ENCODE measurements around the gene CYP2A6.
"Not testable (repeated sequence)": the region's sequence is repeated elsewhere in the genome, so short reads cannot be mapped to it uniquely, and the experiment has no call there.

The CYP2A6 gene

DNA sequence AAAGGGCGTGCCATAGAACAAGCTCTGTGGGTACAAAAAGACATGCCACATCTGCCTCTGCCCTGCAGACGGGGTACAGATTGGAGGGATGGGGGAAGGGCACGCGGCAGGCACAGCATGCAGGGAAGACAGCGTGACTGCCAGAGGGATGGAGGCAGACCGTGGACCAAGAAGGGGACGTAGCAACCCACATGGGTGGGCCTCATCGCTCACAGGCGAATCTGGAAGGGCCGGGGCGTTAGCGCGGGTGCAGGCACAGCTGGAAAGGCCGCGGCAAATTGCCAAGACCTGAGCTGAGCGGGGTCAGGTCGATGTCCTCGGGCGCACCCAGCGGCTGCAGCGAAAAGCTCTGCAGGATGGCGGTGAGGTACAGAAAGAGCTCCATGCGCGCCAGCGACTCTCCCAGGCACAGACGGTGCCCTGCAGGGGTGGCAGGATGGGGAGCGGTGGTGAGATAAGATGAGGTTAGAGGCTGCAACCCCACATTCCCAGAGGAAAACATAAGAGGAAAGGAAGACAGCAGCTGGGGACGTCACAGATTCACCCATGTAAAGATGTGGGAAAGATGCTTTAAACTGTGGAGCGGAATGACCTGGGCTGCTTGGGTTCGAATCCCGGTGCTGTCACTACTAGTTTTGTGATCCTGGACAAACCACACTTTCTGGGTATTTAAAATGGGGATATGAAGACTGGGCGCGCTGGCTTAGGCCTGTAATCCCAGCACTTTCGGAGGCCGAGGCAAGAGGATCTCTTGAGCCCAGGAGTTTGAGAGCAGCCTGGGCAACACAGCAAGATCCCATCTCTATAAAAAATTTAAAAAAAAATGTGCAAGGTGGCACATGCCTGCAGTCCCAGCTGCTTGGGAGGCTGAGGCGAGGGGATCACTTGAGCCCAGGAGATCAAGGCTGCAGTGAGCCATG, 31.5 kb downstream of the CYP2A6 start:
- not testable (repeated sequence) for DNase-seq (ENCODE audit: low read depth in 2 of 2)

DNA sequence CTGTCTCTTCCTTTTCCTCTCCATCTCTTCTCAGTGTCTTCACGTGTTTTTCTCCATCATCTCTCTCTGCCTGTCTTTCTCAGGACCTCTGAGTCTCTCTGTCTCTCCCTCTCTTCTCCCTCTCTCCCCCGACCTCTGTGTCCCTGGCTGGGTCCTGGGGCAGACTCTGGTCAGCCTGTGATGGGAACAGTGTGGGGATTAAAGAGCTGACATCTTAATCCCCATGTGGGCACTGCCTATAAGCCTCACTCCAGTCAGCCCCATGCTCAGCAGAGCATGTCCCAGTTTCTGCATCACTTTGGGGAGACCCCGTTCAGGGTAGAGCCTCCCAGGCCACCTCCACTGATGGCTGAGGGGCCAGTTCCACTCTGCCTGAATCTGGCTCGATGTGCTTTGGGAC, 35.0 kb downstream of the CYP2A6 start:
- DNase-seq (ENCODE audit: low read depth in 2 of 2) = no peak

DNA sequence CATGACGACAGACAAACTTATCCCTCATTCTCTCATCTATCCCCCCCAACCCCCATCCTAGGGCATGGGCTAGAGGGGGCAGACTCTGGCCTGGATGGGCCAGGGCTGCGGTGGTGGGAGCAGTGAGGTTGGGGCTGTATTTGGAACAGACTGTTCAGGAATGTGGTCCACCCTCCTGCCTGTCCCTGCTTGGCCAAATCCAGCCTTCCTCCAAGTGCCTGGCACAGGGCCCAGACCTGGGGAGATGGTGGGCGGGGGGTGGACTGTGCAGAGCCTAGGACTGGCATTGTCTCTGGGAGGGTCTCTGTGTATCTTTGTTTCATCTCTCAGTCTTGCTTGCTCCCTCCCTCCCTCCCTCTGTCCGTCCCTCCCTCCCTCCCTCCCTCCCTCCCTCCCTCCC, 37.1 kb downstream of the CYP2A6 start:
- DNase-seq (ENCODE audit: low read depth in 2 of 2) = no peak

DNA sequence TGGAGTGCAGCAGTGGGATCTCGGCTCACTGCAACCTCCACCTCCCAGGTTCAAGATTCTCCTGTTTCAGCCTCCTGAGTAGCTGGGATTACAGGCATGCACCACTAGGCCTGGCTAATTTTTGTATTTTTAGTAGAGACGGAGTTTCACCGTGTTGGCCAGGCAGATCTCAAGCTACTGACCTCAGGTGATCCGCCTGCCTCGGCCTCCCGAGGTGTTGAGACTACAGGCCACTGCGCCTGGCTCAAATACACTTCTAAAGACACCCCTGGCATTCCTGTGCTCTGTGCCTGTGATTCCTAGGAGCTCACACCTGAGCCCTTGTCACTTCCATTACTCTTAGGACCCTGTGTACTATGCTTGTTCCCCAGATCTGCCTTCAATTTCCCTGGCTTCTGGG, 37.7 kb downstream of the CYP2A6 start:
- not testable (repeated sequence) for DNase-seq (ENCODE audit: low read depth in 2 of 2)

DNA sequence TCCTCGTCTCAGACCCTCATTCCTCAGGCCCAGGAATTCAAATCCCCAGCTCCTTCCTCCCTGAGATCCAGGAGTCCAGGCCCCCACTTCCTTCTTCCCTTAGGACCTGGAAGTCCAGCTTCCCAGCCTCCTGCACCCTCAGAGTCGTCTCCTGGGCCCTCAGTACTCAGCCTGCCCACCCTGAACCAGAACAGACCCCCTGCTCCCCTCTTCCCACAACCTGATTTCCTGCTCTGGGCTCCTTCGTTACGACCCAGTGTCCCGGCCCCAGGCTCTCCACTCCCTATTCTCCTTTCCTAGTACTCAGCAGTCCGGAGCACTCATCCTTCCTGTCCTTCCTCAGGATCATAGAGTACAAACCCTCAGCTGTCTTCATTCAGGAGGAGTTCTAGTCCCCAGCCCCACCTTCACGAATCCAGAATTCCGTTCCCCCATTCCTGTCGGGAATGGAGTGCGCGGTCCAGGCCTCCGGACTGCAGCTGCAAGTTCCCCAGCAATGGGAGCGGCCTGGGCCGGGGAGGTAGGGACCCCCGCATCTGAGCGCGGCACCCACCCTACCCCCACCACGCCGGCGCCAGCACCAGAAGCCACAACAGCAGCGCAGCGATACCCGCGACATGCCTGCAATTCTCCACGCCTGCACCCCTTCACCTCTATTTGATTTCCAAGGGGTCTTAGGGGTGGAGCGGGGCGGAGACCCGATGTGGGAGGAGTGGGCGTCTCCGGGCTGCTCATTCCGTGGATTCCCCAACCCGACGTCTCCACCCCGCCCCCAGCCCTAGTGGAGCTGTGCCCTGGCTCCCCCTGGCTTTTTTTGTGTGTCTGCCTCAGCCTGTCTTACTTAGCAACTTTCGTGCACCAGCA, 38.5 kb downstream of the CYP2A6 start:
- DNase-seq (ENCODE audit: low read depth in 2 of 2) = no peak

DNA sequence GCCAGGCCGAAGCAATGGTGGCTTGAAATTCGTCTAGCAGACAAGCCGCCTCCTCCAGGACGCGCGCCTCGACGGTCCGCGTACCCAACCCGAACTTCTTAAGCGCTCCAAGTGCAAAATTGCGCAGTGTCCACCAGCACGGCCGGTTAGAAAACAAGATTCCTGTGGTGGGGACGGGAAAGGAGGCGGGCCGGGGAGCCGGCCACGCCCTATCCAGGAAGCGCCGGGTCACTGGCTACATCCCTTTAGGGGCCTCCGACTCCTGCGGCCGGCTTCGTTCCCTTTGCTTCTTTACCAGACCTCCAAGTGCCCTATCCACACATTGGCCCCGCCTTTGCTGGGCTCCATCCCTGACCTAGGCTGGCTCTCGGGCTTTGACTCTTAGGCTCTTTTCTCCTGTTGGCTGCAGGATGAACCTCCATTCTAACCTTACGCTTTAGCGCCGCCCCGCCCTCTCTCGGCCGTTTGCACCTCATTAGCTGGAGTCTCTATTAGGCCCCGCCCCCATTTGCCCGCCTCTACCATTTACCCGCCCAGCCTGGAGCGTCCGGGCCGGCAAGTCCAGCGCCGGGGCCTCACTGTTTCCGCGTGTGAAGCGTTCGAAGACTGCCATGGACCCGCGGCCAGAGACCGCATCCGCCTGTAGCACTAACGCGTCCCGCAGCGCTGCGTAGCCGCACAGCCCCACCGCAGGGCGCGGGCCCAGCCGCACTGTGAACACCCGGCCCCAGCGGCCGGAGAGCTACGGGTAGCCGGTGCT, 39.4 kb downstream of the CYP2A6 start:
- DNase-seq (ENCODE audit: low read depth in 2 of 2) = peak in 1 of 2 experiments; percentile 20

DNA sequence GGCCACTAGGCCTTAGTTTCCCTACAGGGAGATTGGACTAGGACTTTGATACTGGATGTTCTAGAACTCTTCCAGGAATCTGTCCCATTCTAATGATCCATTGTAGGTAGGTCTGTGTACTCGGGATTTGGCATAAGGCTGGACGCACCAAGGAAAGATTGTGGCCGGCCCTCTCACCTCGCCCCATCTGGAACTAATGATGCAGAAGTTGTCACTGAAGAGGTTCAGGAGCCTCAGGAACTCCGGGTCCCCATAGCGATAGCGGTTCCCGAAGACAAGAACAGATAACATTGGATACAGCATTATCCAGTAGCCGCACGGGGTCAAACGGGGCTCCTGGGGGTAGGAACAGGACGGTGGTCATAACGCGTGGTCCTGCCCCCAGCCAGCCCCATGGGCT, 40.1 kb downstream of the CYP2A6 start:
- DNase-seq (ENCODE audit: low read depth in 2 of 2) = no peak

DNA sequence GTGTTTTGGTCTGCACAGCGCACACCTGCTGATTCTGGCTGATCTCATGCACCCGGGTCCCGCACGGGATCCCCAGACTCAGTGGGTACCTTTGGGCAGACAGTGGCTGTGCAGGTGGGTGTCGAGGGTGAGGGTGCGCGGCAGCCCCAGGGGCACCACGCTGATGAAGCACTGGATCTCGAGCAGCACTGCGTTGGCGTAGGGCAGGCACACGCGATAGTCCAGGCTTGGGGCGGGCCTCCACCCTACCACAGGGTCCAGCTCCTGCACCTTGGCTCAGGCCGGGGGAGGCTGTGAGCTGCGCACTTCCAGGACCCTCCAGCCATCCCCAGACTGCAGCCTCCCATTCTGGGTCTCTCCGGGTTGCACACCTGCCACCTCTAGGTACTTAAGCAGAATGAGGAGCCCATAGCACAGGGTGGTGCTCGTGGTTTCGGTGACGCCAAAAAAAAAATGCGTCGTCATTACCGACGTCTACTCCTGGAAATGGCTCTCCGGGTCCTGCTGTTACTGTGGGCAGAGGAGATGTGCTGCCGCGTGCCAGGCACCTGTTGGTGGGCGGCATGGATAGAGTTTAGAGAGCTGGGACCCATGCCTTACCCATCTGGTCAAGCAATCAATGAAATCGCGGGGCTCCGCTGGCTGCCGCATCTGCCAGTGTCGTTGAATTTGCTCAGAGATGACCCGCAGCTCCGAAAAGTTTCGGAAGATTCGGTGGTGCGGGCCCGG, 40.7 kb downstream of the CYP2A6 start:
- no peak for DNase-seq (ENCODE audit: low read depth in 2 of 2)

DNA sequence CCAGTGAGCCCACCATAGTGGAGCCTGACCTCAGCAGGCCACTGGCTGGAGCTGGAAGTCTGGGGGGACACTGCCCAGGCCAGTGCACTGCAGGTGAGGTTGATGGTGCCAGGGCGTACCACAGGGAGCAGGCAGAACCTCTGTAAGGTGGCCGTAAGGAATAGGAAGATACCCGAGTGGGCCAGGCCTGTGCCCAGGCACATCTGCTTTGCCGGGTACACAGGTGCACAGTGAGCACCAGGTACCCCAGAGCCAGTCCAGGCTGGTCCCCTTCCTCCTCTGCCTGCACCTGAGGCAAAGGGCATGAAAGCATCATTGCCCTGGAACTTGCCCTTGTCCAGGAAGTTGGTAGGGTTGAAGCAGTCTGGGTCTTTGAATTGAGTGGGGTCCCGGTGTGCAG, 41.8 kb downstream of the CYP2A6 start:
- no peak for DNase-seq (ENCODE audit: low read depth in 2 of 2)

DNA sequence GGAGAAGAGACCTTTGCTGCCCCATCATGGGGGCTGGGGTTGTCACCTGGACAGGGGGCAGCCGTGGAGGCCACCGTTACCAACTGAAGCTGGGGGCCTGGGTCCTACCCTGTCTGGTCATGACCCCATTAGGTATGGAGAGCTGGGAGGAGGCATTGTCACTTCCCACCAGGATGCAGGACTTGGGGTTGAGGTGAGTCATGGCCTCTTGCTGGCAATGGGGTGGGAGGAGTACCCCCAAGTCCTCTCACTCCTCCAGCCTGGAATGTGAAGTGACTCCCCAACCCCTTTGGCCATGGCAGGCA, 42.3 kb downstream of the CYP2A6 start:
- DNase-seq (ENCODE audit: low read depth in 2 of 2) = no peak

DNA sequence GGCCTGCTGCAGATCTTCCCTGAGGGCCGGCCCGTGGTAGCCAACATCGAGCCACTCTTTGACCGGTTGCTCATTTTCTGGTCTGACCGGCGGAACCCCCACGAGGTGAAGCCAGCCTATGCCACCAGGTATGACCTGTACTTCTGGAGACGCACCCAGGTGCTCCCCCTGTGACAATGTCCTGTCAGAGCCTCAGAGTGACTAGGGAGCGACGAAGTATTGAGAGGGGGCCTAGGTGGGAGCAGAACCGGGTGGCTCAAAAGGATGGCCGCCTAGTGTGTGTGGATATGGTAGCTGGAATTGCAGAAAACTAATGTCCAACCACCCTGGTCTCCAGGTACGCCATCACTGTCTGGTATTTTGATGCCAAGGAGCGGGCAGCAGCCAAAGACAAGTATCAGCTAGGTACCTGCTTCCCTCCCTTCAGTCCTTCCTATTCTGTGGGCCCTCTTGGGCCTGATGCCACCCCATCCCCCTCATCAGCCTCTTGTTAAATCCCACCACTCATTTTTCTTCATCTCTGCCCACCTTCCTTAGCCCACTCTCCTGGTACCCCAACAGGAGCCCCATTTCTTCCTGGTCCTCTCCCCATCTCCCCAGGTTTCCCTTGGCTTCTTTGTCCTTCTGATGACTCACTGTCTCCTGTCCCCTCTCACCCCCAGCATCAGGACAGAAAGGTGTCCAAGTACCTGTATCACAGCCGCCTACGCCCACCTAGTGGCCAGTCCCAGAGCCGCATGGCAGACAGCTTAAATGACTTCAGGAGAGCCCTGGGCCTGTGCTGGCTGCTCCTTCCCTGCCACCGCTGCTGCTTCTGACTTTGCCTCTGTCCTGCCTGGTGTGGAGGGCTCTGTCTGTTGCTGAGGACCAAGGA, 42.9 kb downstream of the CYP2A6 start:
- DNase-seq (ENCODE audit: low read depth in 2 of 2) = no peak

DNA sequence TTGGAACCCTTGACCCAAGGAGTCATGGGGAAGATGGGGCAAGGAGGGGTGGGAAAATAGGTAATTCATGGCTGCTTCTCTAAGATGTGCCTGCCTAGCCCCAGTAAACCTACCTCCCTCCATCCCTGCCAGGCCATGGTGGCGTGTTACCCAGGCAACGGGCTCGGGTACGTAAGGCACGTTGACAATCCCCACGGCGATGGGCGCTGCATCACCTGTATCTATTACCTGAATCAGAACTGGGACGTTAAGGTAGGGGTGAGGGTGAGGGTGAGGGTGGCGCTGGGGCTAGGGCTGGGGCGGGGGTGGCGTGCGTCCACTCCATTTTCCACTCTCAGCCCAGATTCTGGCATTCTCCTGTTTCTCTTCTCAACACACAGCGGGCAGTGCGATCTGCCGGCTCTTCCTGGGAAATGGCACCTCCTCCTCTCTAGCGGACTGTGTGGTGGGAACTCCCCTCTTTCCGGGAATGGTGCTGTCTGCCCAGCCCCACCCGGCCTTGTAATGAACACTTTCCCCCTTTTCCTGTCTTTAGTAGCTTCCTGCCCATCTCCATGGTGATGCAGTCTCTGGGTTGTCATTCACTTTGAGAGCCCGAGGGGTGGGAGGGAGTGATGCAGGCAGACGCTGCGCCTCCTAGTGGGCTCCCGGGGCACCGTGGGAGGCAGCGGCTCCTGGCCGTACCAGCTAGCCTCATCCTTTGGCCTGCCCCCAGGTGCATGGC, 43.7 kb downstream of the CYP2A6 start:
- DNase-seq (ENCODE audit: low read depth in 2 of 2) = peak; percentile 91 to 92

DNA sequence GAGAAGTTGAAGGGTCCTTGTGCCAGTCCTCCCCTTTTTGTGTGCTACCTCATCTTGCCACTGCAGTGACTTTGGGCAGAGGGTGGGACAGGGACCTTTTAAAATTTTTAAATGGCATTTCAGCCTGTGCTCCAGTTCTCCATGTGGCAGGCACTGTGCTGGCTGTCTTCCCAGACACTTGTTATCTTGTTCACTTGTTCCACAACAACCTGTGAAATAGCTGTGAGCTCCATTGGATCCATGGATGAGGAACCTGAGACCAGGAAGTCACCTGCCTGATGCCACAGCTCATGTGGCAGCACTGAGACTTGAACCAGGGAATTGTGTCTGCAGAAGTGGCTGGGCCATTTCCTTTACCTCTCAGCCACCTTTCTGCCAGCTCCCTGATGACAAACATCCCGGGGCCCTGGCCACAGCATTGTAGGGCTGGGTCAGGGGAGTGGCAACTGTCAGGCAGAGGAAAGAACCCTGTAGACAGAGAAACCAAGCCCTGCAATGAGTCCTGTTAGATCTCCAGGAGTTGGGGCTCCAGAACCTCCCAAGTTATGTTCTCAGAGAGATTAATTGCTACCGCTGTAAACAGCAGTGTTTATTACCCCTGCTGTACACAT, 44.9 kb downstream of the CYP2A6 start:
- no peak for DNase-seq (ENCODE audit: low read depth in 2 of 2)

DNA sequence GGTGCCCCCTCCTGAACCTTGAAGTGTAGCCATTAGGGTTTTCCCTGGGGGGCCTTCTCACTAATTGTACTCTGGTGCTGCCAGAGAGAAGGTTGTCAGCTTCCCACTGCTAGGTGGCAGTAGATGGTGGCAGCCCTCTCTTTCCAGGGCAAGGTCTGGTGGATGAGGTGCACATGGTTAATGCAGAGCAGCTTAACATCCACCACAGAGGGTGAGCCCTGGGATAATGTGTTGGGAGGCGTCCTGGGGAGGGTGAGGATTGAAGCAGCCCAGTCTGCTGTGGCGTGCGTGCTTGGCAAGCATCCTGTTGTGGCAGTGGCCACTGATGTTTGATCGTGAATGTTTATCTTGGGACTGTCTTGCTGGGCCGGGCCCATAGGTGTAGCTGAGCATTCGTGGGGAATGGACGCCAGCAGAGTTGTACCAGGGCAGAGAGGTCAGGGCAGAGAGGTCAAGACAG, 45.4 kb downstream of the CYP2A6 start:
- DNase-seq (ENCODE audit: low read depth in 2 of 2) = no peak

DNA sequence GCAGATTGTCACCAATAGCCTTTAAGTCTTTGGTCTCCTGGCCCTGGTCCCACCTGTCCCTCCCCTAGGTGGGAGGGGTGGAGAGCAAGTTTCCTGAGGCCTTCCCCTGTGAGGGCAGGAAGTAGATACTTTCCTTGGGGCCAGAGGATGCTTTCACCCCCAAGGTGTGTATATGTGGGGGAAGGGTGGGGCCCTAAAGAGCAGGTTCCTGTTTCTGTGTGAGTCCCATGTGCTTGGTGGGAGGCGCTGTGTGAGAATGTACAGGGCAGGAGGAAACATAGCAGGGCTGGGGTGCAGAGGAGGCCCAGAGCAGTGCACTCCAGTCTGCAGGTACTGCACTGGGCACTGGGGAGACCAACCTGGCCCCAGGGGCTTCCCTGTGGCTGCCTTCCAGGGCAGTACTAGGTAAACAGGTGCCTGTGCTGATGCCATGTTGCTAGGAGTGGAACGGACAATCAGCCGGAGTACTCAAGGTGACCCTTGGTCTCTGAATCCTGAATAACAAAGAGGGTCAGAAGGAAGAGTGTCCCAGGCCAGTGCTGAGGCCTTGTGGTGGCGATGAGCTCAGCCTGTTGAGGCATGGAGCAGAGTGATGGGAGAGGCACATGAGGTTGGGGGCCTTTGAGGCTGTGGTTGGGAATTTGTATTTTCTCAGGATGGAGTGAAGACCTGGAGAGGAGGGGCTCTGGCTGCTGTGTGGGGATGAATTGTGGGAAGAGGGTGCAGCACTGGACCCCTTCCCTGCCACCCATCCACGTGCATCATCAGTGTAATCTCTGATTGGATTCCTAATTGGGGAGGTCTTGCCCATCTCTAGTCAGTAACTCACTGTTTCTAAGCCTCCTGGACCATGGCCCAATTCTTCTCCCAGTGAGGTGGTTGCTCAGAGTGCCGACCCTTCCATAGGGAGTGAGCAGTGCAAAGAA, 46.1 kb downstream of the CYP2A6 start:
- DNase-seq (ENCODE audit: low read depth in 2 of 2) = no peak

DNA sequence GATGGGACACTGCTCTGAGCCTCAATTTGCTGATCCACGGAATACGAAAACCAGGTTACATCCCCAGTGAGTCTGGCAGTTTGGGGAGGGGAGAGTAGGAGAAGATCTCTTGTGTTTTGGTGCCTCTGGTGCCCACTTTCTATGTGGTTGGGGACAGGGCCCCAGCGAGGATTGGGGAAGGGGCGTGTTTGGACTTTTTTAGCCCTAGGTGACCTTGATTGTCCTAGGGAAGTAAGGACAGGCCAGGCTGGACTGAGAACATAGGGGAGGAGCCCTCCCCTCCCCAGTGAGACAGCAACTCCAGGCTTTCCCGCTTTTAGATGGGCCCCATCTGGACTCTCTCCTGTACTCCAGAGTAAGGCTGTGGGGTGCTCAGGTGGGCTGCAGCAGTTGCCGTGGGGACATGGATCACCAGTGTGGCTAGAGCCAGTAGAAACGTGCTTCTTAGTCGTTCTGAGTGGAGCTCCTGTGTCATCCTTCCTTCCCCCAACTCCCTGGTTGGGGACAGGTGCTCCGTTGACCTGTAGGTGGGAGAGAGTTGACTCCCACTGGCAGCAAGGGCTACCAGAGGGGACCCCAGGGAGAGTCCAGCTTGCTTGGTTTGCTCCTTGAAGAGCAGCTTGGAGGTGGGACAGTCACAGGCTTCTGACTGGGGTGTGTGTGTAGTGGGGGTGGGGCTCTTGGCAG, 46.9 kb downstream of the CYP2A6 start:
- no peak for DNase-seq (ENCODE audit: low read depth in 2 of 2)

DNA sequence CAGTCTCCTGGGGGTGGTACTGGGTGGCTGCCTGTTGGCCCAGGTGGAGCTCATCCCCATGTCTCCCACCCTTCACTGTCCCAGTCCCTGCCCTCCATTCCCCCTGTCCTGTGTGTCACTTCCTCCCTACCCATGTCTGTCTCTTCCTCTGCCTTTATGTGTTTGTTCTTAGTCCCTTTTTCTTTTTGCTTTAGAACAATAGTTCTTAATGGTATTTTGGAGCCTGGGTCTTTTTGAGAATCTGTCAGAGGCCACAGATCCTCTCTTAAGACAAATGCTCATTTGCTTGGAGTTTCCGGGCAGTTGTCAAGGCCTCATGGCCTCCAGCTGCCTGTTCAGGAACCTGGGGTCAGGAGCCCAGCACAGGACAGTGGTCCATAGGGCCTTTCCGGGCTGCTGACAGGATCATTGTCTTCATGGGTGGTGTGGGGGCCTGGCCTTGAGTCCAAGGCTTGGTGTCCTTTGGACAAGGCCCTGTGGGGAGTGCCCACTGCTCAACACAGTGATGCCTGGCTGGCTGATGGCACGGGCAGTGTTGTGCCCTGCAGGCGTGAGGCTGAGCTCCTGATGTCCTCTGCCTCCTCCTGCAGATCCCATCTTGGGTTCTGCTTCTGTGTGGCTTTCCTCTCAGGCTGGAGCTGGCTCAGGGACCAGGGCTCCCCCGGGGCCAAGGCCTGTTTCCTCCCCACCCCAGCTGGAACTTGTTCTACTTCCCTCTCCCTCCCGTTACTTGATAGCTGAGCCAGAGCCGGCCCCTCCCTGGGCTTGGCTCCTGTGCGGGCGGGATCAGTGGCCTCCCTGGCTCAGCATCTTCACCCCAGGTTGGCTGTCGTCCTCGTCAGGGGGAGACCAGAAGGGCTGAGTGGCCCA, 47.7 kb downstream of the CYP2A6 start:
- DNase-seq (ENCODE audit: low read depth in 2 of 2) = no peak
